Fibroblast of the aortic adventitia (primary cell): Measurements from ENCODE around the gene WDR18. TPM values are rescaled to one million over a fixed set of nuclear protein-coding genes. Genes with fewer than 3 reads are reported as not detected.

Experiments used
- DNase-seq: peaks from one replicate; pipeline ENCODE4 v3.0.0-alpha.2; 2010; ENCODE audit warnings: low read depth
- H3K4me3 ChIP-seq: 2 replicates; pipeline ENCODE4 v1.5.1; 2011; ENCODE audit warnings: low read depth, mild to moderate bottlenecking, control low read depth, low read length, moderate library complexity
- CTCF ChIP-seq: IDR thresholded peaks from 2 replicates; pipeline ENCODE4 v1.5.1; 2011; ENCODE audit warnings: mild to moderate bottlenecking, low read length, control low read depth, inconsistent platforms; ENCODE audit not compliant: insufficient read depth
- total RNA-seq: library from RNA; depleted of rRNA; stranded (reverse); fragments of >200 nt; gene quantifications from 2 replicates; pipeline ENCODE4 v1.2.3, GENCODE V29; 2012; ENCODE audit warnings: low replicate concordance

Gene WDR18
- total RNA-seq, 1 donor = 45.0 TPM

GRCh38 chr19:1032264-1032867 is 48.2 kb downstream of the WDR18 start:
- TF ChIP-seq CTCF = no peak
- no peak for DNase-seq

GRCh38 chr19:1035998-1036621 is 52.0 kb downstream of the WDR18 start:
- DNase-seq = no peak
- H3K4me3 ChIP-seq = no peak overlapping the region
- TF ChIP-seq CTCF = no peak

More at GRCh38 chr19:1032264-1032867, 48.2 kb downstream of the WDR18 start:
- no peak overlapping the region for H3K4me3 ChIP-seq

- DNase-seq = no peak
- TF ChIP-seq CTCF = no peak
- no peak overlapping the region for H3K4me3 ChIP-seq
Measured at GRCh38 chr19:1037621-1038064, 53.5 kb downstream of the WDR18 start.

- no peak for TF ChIP-seq CTCF
- H3K4me3 ChIP-seq = no peak overlapping the region
- no peak for DNase-seq
Measured at GRCh38 chr19:1038978-1039645, 55.0 kb downstream of the WDR18 start.

DNA sequence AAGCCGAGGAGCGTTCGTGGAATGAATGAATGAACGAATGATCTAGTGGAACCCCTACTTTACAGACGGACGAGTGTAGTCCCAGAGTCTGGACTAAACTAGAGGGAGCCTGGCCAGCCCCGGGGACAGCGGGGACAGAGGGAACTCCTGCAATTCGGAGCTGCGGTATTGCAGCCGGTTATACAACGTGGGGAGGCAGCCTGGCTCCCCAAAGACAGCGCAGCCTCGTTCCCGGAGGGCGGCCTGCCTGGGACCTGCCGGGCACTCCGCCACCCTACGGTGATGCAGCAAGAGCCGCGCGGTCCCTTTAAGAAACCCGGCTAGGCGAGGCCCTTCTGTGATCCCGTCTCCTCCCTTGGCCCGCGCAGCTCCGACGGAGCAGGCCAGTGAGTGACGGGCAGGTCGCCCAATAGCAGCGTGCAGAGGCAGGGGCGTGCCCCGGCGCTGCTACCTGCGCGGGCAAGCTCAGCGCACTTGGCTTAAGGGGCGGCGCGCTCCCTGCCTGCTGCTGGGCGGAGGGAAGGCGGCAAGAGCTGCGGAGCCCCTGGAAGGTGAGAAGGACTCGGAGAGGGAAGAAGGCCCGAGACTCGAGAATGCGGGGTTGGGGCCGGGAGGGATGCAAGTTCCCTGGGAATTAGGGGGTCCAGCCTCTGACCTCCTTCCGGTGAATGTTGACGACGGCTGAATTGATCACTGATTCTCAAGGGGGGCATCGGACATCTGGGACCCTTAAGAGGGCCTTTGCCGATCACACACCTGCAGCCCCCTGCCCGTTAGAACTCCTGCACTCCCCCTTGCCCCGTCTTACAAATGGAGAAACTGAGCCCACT is 55.7 kb downstream of the WDR18 start, which contains the start of gene ABCA7:
Gene ABCA7 (plus strand): TSS at position 462 of the 830 bp plus-strand sequence. CDS start 1,255 bp downstream, outside the sequence.
- DNase-seq = peak; percentile 97
- TF ChIP-seq CTCF = no peak
- H3K4me3 ChIP-seq = peak within 1 kb of the TSS; percentile 77

GRCh38 chr19:1040476-1041271 is 56.5 kb downstream of the WDR18 start:
- H3K4me3 ChIP-seq = peak overlapping the region; percentile 77
- peak; percentile 1 for TF ChIP-seq CTCF
- peak; percentile 93 for DNase-seq
